Activated CD4-positive, alpha-beta T cell treated with anti-CD3 and anti-CD28 coated beads, Interleukin-2, amount 50 U/mL, for 48 hours (primary cell): ENCODE results near the gene USP44.
"Not testable (repeated sequence)": the region's sequence is repeated elsewhere in the genome, so short reads cannot be mapped to it uniquely, and the experiment has no call there.

Experiments used
- DNase-seq, 2 experiments: peaks; one replicate each; pipeline ENCODE4 v3.0.0-alpha.2; 2020

USP44 gene

DNA sequence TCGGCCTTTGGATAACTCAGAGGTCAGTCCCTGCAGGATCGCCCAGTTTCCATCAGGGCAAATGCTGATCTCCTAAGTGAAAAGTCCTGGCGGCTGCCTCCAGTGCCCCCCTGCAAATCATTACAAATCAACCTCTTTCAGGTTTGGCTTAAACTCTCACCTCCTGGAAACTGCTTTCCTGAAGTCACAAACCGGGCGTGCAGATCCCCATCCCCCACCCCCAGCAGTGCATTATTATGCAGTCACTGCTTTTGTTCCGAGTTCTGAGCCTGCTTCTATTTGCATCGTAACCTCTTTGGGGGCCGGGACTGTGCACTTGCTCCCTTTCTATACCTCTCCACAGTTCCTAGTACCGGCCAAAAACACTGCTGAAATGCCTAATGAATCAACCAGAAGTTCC lies at the start of gene USP44:
Gene USP44, minus strand, starts transcription at position 172 of the 400 bp plus-strand sequence. CDS start 17,220 bp downstream, outside the sequence.
- peak; percentile 13 to 18 for DNase-seq

- DNase-seq, result no peak
Measured at GRCh38 chr12:95600567-95600966, 49.3 kb upstream of the USP44 start.

DNA sequence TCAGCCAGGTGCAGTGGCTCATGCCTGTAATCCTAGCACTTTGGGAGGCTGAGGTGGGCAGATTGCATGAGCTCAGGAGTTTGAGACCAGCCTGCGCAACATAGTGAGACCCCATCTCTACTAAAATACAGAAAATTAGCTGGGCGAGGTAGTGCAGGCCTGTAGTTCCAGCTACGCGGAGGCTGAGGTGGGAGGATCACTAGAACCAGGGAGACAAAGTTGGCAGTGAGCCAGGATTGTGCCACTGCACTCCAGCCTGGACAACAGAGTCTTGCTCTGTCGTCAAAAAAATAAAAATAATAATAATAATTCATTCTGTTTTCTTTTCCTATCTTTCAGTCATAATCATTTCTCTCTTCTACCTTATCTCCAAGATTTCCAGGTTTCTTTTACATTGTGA lies 48.6 kb upstream of the USP44 start:
- no peak for DNase-seq

DNA sequence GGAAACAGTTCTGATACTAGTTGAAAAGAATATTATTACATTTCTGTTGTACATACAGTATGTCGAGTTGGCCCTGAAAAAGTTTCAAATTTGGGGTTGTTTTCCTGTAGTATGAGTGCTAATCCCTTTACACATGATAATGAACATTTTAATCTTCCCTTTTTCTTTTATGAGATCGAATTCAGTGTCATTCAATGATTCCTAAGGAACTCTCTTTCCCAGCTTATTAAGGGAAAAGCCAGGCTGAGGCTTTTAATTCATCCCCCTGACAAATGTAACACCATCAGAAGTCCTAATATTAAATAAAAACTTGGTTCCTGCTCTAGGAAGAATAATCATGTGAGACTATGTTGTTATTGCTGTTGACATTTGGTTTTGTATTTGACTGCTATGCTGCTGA lies 42.9 kb upstream of the USP44 start:
- DNase-seq, result no peak

GRCh38 chr12:95593266-95593871 lies 42.1 kb upstream of the USP44 start:
- DNase-seq, result no peak

DNA sequence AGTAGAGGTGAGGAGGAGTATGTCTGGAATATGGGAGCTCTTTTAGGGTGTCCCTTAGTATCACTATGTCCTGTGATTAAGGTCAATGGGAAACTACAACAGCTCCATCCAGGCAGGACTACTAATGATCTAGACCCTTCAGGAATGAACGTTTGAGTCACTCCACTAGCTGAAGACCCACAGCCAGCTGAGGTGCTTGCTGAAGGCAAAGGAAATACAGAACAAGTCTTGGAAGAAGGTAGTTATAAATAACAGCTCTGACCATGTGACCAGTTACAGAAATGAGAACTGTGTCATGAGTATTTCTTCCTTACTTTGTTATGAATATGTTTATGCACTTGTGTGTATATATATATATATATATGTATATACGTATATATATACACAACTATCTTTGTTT lies 40.5 kb upstream of the USP44 start:
- DNase-seq, result no peak

GRCh38 chr12:95590775-95591174 lies 39.5 kb upstream of the USP44 start:
- DNase-seq, result no peak

DNA sequence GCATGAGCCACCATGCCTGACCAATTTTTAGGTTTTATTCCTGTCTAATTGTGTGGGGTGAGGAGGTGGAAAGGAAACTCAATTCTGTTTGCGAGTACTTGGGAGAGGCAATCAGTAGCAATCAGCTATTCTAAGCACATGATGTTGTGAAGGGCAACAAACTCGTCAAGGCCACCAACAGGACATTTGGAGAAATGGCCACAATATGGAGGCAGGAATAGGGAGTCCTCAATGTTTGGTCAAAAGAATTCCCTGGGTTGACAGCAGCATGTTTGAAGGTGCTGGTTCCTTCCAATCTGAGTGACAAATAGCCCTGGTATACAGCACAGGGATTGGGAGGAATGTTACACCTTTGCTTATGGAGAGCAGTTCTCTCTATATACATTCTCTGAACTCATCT lies 32.7 kb upstream of the USP44 start:
- no peak for DNase-seq

DNA sequence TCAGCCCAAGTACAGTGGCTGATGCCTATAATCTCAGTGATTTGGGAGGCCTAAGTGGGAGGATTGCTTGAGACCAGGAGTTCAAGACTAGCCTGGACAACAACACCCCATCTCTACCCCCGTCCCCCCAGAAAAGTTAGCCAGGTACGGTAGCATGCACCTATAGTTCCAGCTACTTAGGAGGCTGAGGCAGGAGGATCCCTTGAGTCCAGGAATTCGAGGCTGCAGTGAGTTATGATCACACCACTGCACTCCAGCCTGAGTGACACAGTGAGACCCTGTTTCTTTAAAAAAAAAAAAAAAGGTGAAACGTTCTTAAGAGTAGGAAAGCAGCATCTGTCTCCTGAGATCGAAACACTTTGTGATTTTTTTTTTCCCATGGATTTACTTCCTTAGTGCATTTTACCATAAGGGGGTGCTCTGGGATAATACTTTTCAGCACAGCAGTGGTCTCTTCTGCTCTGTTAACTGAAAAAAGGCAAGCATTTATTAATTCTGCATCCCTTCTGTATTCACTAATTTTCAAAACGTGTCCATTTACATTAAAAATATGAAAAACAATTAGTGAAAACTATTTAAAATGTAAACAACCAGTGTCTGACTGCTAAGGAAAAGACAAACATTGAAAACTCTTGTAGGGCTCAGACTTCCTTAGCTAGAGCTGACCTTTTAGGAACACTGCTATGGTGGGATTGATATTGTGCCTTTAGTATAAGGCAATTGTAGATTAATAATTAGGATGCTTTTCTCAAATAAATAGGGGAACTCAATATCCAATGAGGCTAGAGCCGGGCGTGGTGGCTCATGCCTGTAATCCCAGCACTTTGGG lies 31.2 kb upstream of the USP44 start:
- DNase-seq, result no peak

GRCh38 chr12:95577820-95578219 lies 26.5 kb upstream of the USP44 start:
- no peak for DNase-seq

DNA sequence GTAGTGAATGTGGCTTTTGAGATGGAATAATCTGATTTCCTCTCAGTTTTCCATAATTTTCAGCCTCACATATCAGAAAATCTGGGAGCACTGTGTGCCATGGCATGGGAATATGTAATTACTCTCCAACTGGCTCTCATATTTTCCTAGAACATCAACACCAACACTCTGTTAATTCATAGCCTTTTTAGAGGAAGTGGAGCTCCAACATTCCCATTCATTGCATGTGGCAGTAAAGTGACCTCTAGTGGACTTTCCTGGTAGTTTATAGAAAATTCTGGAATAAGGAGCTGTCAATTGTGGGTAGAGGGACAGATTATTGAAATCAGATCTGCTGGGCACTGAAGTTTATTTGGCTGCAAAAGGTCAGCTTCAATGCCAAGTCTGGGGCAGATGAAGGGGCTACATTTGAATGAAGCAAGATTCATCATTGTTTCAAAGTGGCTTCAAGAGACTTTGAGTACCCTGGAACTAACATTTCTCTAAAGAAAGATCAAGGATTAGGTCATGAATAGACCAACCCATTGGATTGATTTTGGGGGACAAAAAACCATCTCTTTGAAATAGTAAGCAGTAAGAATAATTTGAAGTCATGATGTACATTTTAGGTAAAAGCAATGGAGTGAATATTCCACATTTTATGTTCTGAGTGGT lies 23.6 kb upstream of the USP44 start:
- DNase-seq, result no peak

DNA sequence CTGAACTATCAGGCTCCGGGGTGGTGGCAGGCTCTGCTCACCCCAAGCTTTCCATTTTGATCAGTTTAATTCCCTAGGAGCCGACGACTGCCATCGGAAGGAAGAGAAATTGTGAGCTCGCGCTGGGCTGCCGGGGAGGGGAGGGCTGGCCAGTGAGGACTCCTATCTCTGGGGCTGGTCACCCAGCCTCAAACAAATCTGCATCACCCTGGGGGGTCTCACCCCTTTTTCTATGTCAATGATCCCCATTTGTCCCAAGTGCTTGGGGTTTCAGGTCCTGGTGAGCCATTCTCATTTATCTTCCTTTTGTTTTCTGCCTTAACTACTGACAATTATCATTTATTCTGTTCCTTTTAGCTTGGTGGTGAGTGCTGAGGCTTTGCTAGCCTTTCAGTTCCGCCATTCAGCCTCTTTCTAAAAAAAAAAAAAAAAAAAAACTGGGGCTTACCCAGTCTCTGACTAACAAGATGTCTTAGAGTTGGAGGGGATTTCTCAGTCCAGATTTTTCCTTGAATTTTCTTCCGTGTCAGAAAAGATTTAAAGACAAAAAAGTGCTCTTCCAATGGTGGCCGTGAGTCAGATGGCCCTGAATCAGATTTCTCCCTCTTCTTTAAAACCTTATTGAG lies 22.8 kb upstream of the USP44 start:
- DNase-seq, result no peak

GRCh38 chr12:95571369-95571768 lies 20.1 kb upstream of the USP44 start:
- DNase-seq, result no peak

- not testable (repeated sequence) for DNase-seq
Measured at GRCh38 chr12:95568045-95568444, 16.8 kb upstream of the USP44 start.

DNA sequence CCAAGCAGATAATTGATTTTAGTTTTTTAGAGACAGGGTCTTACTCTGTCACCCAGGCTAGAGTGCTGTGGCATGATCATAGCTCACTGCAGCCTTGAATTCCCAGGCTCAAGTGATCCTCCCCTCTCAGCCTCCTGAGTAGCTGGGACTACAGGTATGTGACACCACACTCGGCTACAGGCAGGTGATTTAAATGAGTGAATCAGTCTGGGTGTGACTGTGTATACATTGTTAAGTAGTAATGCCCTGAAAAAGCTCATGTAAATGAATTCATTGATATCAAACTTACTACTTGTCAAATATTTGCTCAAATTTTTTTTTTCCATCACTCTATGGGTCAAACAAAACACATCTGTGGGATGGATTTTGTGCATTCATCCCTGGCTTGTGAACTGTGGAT lies 6.3 kb upstream of the USP44 start:
- no peak for DNase-seq

- no peak for DNase-seq
Measured at GRCh38 chr12:95554532-95555071, 3.3 kb upstream of the USP44 start.

DNA sequence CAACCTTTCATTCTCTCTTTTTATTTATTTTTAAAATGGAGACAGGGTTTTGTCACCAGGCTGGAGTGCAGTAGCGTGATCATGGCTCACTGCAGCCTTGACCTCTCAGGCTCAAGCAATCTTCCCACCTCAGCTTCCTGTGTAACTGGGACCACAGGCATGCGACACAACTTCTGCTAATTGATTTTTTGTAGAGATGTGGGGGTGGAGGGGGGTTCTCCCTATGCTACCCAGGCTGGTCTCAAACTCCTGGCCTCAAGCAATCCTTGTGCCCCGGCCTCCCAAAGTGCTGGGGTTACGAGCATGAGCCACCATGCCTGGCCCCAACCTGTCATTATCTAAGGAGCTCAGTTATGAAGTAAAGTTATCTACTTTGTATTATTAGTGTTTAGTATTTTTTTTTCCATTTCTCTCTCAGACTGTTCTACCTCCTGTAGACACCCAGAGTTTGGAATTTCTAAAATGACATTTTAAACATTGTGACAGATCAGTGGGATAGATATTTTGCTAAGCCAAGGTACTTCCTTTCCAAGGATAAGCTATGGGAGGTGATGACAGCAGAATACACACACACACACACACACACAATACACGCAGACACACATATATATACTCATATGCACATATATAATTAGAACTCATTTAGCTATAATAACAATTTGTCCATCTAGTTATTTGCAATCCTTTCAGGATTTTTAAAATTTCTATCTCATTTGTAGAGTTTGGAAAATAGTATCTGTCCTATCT lies 2.1 kb upstream of the USP44 start:
- no peak for DNase-seq

DNA sequence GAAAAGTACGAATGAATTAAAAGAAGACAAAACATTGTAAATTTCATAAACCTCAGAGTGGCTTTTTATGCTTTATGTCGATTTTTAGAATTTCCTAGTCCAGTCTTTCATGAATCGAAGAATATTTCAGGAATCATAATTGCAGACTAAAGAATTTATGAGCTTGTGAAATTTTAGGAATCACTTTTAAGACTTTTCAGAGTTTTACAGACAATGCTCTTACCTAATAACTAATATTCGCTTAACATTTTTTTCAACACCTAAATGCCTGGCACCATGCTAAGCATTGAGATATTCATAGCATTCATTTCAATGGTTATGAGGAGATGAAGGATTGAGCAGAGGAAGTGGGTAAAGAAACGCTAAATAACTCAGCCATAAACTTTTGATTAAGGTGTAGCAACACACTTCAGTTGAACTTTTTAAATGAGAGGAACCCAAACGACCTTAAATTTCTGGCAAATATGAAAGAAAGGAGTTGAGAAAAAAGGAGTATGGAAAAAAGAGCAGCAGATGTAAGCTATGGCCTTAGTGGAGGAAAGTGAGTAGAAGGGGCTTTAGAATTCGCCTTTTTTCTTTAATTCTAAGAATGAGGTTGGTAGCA lies 739 bp upstream of the USP44 start:
- no peak for DNase-seq

DNA sequence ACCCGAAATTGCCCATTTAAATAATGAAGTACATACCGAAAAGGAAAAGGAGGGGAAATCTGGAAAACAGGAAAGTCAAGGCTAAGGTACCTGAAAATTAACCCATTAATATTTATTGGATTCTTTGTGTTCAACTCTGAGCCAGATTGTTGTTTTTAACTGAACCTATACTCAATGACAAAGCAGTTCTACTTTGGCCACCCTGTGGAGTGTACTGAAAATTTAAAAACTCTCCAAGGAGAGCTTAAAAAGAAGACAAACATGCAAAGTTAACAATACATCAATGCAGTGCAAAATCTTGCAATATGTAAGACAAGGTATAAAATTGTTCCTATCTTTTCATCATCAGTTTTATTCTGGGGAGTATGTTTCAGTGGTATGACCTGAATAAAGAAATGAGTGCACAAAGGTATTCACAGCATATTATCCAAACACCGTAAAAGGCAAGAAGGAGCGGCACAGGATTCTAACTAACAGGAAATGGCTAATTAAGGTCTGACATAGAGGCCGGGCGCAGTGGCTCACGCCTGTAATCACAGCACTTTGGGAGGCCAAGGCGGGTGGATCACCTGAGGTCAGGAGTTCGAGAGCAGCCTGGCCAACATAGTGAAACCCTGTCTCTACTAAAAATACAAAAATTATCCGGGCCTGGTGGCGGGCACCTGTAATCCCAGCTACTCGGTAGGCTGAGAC lies 1.7 kb downstream of the USP44 start:
- no peak for DNase-seq

GRCh38 chr12:95548539-95549391 lies 2.5 kb downstream of the USP44 start:
- peak; percentile 66 to 67 for DNase-seq
